Panc1 (cell line): Measurements from ENCODE around the gene SULF2. TPM values are rescaled to one million over a fixed set of nuclear protein-coding genes. Genes with fewer than 3 reads are reported as not detected.

Source experiments
- ATAC-seq: fragments of 200-7000 bp; cut with Tn5 transposase; 2 replicates; pipeline ENCODE4 v1.9.1; 2020; ENCODE audit warnings: mild to moderate bottlenecking, moderate library complexity
- BruUV-seq: library from RNA; stranded (reverse); fragments of 400-500 nt; replicated peaks from 2 replicates; lab custom pipeline; 2021; lab: Mats Ljungman, UMichigan
- CTCF ChIA-PET: fragments of 300-600 bp; sonication (Branson Sonifier 250); formaldehyde crosslinking; loops from one replicate; lab custom pipeline; 2022; ENCODE audit warnings: antibody characterized with exemption; lab: Charles Lee
- POLR2A ChIA-PET: fragments of 300-600 bp; sonication (Branson Sonifier 250); formaldehyde crosslinking; loops from one replicate; lab custom pipeline; 2022; ENCODE audit warnings: antibody characterized with exemption; lab: Charles Lee
- DNase-seq: peaks from one replicate; pipeline ENCODE4 v3.0.0-alpha.2; 2010; ENCODE audit warnings: low read depth, low spot score
- H3K27ac ChIP-seq: 2 replicates; pipeline ENCODE4 v1.5.1; 2011; ENCODE audit warnings: mild to moderate bottlenecking, low read length, inconsistent platforms
- H3K27me3 ChIP-seq: fragments of 200-500 bp; sonication (Bioruptor generic); 2 replicates; pipeline ENCODE4 v1.6.0; 2014; ENCODE audit warnings: low read length, inconsistent platforms; ENCODE audit not compliant: control insufficient read depth, insufficient read depth
- H3K36me3 ChIP-seq: fragments of 200-500 bp; sonication (Bioruptor generic); 2 replicates; pipeline ENCODE4 v1.5.1; 2014; ENCODE audit warnings: inconsistent platforms, mild to moderate bottlenecking, low read length, moderate library complexity; ENCODE audit not compliant: control insufficient read depth, insufficient read depth
- H3K4me1 ChIP-seq: 2 replicates; pipeline ENCODE4 v1.5.1; 2011; ENCODE audit warnings: inconsistent platforms, mild to moderate bottlenecking, low read length, moderate library complexity; ENCODE audit not compliant: control insufficient read depth, insufficient read depth
- H3K4me3 ChIP-seq, 2 experiments: 2 replicates each; pipeline ENCODE4 v1.5.1; 2011 to 2012; ENCODE audit warnings: low read depth in 2 of 2, low read length in 2 of 2, mild to moderate bottlenecking in 2 of 2, inconsistent platforms in 1 of 2, moderate library complexity in 1 of 2
- H3K9me3 ChIP-seq: fragments of 200-500 bp; sonication (Bioruptor generic); 2 replicates; pipeline ENCODE4 v1.5.1; 2014; ENCODE audit warnings: low read depth, mild to moderate bottlenecking, inconsistent platforms, low read length, moderate library complexity; ENCODE audit not compliant: control insufficient read depth, insufficient read depth
- CTCF ChIP-seq: fragments of 450-650 bp; IDR thresholded peaks from 2 replicates; pipeline ENCODE4 v1.5.1; 2017; ENCODE audit warnings: mild to moderate bottlenecking
- POLR2AphosphoS5 ChIP-seq: IDR thresholded peaks from 2 replicates; pipeline ENCODE4 v1.6.1; 2012; ENCODE audit warnings: mild to moderate bottlenecking, low read depth, low read length, moderate library complexity
- SIN3A ChIP-seq: IDR thresholded peaks from 2 replicates; pipeline ENCODE4 v1.6.1; 2012; ENCODE audit warnings: low read depth, mild to moderate bottlenecking, low read length, moderate library complexity, borderline replicate concordance; ENCODE audit not compliant: insufficient read depth
- TCF7L2 ChIP-seq: IDR thresholded peaks from 2 replicates; pipeline ENCODE4 v1.6.1; 2011; ENCODE audit warnings: mild to moderate bottlenecking, low read depth, low read length, inconsistent platforms
- in situ Hi-C: cut with HindIII; loops from 2 replicates; pipeline ENCODE4 v1.10.0; 2016; ENCODE audit warnings: low sequenced_read_pairs, low pct_unique_long_range_greater_than_20kb
- intact Hi-C: fragments of 100-400 bp; cut with micrococcal nuclease; formaldehyde crosslinking; loops from one replicate; pipeline ENCODE4 v1.10.0; 2022; ENCODE audit not compliant: unreplicated experiment
- total RNA-seq: library from RNA; stranded (reverse); gene quantifications from one replicate; pipeline ENCODE4 v1.2.1, GENCODE V29; 2021; ENCODE audit not compliant: unreplicated experiment
- TF ChIP-seq, protein P1 (sequence below), 2 experiments: IDR thresholded peaks; 2 replicates each; pipeline ENCODE4 v1.6.1; 2011 to 2012; ENCODE audit warnings: low read depth in 2 of 2, control low read depth in 1 of 2, low read length in 1 of 2, mild to moderate bottlenecking in 1 of 2, moderate library complexity in 1 of 2; ENCODE audit not compliant: insufficient read depth in 1 of 2

SULF2 gene
- total RNA-seq, 1 experiment from 2014 or later, result 1.4 TPM

DNA sequence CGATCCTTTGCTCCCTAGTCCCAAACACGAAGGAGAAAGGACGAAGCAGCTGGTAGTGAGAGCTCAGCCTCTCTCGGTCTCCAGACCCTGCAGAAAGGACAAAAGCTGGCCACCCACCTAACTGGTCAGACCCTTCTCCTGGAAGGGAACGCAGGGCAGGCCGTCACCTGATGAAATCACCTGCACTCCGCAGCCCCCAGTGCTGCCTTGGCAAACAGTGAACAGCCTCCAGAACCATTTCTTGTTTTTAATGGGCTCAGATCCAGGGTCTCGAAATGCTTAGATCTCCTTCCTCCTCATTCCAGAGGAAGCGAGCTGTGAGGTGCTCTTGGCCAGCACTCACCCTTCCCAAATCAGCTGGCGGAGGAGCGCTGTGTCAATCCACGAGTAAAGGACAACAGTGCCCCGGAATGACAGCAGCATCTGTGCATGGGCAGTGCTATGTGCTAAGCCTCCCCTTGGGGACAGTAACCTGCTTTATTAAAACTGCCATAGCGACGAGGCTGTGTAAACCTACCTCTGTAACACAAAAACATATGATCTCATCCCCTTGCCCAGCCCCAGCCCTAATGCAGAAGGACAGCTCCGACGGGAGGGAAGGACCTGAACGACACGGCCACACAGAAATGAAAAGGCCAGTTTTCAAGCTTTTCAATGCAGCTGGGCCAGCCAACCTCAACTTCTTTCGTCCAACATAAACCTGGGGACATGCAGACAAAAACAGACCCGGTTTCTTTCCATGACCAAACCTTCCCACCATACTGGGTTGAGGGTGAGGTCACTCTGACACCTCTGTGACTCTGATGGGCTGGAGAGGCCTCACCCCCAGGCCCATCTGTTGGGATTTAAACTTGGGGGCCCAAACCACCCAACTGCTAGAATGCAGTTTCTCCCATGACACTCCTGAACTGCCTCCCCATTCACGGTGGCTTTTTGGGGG is 43.3 kb downstream of the SULF2 start:
- Histone ChIP-seq H3K4me1 (no peaks in the 10 kb centered on the region), H3K9me3 (no peaks in the 10 kb centered on the region), H3K27ac (no peak overlapping the region), H3K27me3 (no peaks in the 10 kb centered on the region; the same call in 1 of the 2 replicates), H3K36me3 (no peaks in the 10 kb centered on the region), H3K4me3 (no peak overlapping the region)
- no peak for ATAC-seq
- TF ChIP-seq, protein P1, sequence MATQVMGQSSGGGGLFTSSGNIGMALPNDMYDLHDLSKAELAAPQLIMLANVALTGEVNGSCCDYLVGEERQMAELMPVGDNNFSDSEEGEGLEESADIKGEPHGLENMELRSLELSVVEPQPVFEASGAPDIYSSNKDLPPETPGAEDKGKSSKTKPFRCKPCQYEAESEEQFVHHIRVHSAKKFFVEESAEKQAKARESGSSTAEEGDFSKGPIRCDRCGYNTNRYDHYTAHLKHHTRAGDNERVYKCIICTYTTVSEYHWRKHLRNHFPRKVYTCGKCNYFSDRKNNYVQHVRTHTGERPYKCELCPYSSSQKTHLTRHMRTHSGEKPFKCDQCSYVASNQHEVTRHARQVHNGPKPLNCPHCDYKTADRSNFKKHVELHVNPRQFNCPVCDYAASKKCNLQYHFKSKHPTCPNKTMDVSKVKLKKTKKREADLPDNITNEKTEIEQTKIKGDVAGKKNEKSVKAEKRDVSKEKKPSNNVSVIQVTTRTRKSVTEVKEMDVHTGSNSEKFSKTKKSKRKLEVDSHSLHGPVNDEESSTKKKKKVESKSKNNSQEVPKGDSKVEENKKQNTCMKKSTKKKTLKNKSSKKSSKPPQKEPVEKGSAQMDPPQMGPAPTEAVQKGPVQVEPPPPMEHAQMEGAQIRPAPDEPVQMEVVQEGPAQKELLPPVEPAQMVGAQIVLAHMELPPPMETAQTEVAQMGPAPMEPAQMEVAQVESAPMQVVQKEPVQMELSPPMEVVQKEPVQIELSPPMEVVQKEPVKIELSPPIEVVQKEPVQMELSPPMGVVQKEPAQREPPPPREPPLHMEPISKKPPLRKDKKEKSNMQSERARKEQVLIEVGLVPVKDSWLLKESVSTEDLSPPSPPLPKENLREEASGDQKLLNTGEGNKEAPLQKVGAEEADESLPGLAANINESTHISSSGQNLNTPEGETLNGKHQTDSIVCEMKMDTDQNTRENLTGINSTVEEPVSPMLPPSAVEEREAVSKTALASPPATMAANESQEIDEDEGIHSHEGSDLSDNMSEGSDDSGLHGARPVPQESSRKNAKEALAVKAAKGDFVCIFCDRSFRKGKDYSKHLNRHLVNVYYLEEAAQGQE (IDR thresholded peaks at IDR 0.05; ENCODE audit: insufficient read depth in 1 of 2, low read depth in 2 of 2, low read length in 1 of 2), result no peak
- TF ChIP-seq CTCF (no peak), TCF7L2 (no peak), POLR2AphosphoS5 (no peak), SIN3A (no peak)
- intact Hi-C loops, result no loop called here
- DNase-seq, result no peak
- in situ Hi-C loops, result no loop called here
- ChIA-PET POLR2A (interaction anchor here (0.7 kb wide), 1 partner anchor 1011 kb away, joined by 3 read pairs; no protein-coding TSS in a partner anchor), CTCF (no interaction called here)
- BruUV-seq, result no TSS peak

- H3K27me3 ChIP-seq, result no peaks in the 10 kb centered on the region; the same call in 1 of the 2 replicates
- in situ Hi-C loops (no loop called here), intact Hi-C loops (no loop called here)
- BruUV-seq, result no TSS peak
- H3K4me3 ChIP-seq, result peak overlapping the region in 1 of 2 experiments; percentile 18; a peak in 1 of 4 replicates
- H3K36me3 ChIP-seq, result no peaks in the 10 kb centered on the region
- DNase-seq (no peak), ATAC-seq (no peak)
- no peaks in the 10 kb centered on the region for H3K4me1 ChIP-seq
- ChIA-PET POLR2A (no interaction called here), CTCF (interaction anchor here (0.6 kb wide), 1 partner anchor 23 kb away, joined by 3 read pairs; no protein-coding TSS in a partner anchor)
- no peak overlapping the region for H3K27ac ChIP-seq
- H3K9me3 ChIP-seq, result no peaks in the 10 kb centered on the region
- TF ChIP-seq CTCF, result no peak
- no peak for TF ChIP-seq TCF7L2
- TF ChIP-seq, protein P1 (IDR thresholded peaks at IDR 0.05; ENCODE audit: insufficient read depth in 1 of 2, low read depth in 2 of 2, low read length in 1 of 2), result no peak
- TF ChIP-seq SIN3A, result no peak
- TF ChIP-seq POLR2AphosphoS5, result no peak
Measured at GRCh38 chr20:47740862-47741184, 44.5 kb downstream of the SULF2 start.
